Prostate gland (tissue), 2 donors: ENCODE results near the gene NPC1.

Experiments
- POLR2A ChIP-seq: fragments of 450-650 bp; IDR thresholded peaks from one replicate; pipeline ENCODE4 v1.6.1; 2016; ENCODE audit warnings: antibody characterized with exemption, mild to moderate bottlenecking
- TF ChIP-seq, protein P1 (sequence below), 4 experiments: fragments of 200-600 bp in 2 of 4; fragments of 450-650 bp in 2 of 4; sonication (generic) in 2 of 4; IDR thresholded peaks; 1 replicate in 3 of 4; 2 replicates in 1 of 4; pipeline ENCODE4 v1.5.1; 2016 to 2019; ENCODE audit warnings: antibody characterized with exemption in 4 of 4, mild to moderate bottlenecking in 2 of 4, moderate library complexity in 2 of 4

DNA sequence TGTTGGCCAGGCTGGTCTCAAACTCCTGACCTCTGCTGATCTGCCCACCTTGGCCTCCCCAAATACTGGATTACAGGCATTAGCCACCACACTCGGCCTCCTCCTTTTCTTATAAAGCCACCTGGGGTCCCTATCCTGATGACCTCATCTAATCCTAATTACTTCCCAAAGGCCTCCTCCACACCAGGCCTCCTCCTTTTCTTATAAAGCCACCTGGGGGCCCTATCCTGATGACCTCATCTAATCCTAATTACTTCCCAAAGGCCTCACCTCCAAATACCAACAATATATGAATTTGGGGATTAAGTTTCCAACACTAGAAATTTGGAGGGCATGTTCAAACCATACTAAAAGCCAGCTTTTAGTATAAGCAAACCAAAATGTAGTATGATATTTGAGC lies 92.7 kb downstream of the NPC1 start:
- TF ChIP-seq, protein P1, sequence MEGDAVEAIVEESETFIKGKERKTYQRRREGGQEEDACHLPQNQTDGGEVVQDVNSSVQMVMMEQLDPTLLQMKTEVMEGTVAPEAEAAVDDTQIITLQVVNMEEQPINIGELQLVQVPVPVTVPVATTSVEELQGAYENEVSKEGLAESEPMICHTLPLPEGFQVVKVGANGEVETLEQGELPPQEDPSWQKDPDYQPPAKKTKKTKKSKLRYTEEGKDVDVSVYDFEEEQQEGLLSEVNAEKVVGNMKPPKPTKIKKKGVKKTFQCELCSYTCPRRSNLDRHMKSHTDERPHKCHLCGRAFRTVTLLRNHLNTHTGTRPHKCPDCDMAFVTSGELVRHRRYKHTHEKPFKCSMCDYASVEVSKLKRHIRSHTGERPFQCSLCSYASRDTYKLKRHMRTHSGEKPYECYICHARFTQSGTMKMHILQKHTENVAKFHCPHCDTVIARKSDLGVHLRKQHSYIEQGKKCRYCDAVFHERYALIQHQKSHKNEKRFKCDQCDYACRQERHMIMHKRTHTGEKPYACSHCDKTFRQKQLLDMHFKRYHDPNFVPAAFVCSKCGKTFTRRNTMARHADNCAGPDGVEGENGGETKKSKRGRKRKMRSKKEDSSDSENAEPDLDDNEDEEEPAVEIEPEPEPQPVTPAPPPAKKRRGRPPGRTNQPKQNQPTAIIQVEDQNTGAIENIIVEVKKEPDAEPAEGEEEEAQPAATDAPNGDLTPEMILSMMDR (IDR thresholded peaks at IDR 0.05): no peak
- TF ChIP-seq POLR2A: no peak
